Smooth muscle cell (in vitro differentiated cells): ENCODE measurements around the gene GDPD4. TPM values are rescaled to one million over a fixed set of nuclear protein-coding genes. Genes with fewer than 3 reads are reported as not detected.

Experiments
- DNase-seq: peaks from one replicate; lab custom pipeline; 2025; ENCODE audit not compliant: unreplicated experiment; lab: John Stamatoyannopoulos, UW
- H2AFZ ChIP-seq: fragments of 200-600 bp; sonication (generic); 2 replicates; pipeline ENCODE4 v1.6.0; 2016; ENCODE audit warnings: antibody characterized with exemption, low read depth, mild to moderate bottlenecking
- H3F3A ChIP-seq: fragments of 200-600 bp; sonication (generic); 2 replicates; pipeline ENCODE4 v1.6.0; 2017; ENCODE audit warnings: antibody characterized with exemption, low read depth
- H3K27ac ChIP-seq: fragments of 200-600 bp; sonication (generic); 2 replicates; pipeline ENCODE4 v1.5.1; 2016; ENCODE audit warnings: low read depth, mild to moderate bottlenecking
- H3K27me3 ChIP-seq: fragments of 200-600 bp; sonication (generic); 2 replicates; pipeline ENCODE4 v1.6.1; 2016; ENCODE audit warnings: low read depth, mild to moderate bottlenecking
- H3K36me3 ChIP-seq: fragments of 200-600 bp; sonication (generic); 2 replicates; pipeline ENCODE4 v1.5.1; 2016; ENCODE audit warnings: low read depth
- H3K4me1 ChIP-seq: fragments of 200-600 bp; sonication (generic); 2 replicates; pipeline ENCODE4 v1.5.1; 2016; ENCODE audit warnings: low read depth
- H3K4me2 ChIP-seq: fragments of 200-600 bp; sonication (generic); 2 replicates; pipeline ENCODE4 v1.6.0; 2016; ENCODE audit warnings: mild to moderate bottlenecking
- H3K4me3 ChIP-seq: fragments of 200-600 bp; sonication (generic); 2 replicates; pipeline ENCODE4 v1.5.1; 2016; ENCODE audit warnings: mild to moderate bottlenecking
- H3K79me2 ChIP-seq: fragments of 200-600 bp; sonication (generic); 2 replicates; pipeline ENCODE4 v1.6.0; 2016; ENCODE audit warnings: low read depth, mild to moderate bottlenecking
- H3K9ac ChIP-seq: fragments of 200-600 bp; sonication (generic); 2 replicates; pipeline ENCODE4 v1.6.0; 2016; ENCODE audit warnings: low read depth
- H3K9me3 ChIP-seq: fragments of 200-600 bp; sonication (generic); replicated peaks from 2 replicates; pipeline ENCODE4 v1.5.1; 2016; ENCODE audit warnings: low read depth
- H4K20me1 ChIP-seq: fragments of 200-600 bp; sonication (generic); 2 replicates; pipeline ENCODE4 v1.6.0; 2016; ENCODE audit warnings: low read depth
- CTCF ChIP-seq: fragments of 200-600 bp; sonication (generic); IDR thresholded peaks from 2 replicates; pipeline ENCODE4 v1.5.1; 2017; ENCODE audit warnings: borderline replicate concordance, mild to moderate bottlenecking, antibody characterized with exemption; ENCODE audit not compliant: insufficient read depth, poor library complexity, severe bottlenecking
- WGBS: methylation state at CpG from one replicate; pipeline ENCODE4 v1.1.7; 2016; ENCODE audit warnings: low lambda C conversion rate; 5-methylcytosine and 5-hydroxymethylcytosine counted together
- polyA plus RNA-seq: library from polyadenylated mRNA; unstranded; fragments of >200 nt; fragmentation: Nextera tagmentation; extraction: Ambion mirVana; gene quantifications from 2 replicates; pipeline ENCODE4 v1.2.1, GENCODE V29; 2016
- total RNA-seq: library from RNA; depleted of rRNA; stranded (reverse); fragments of >200 nt; gene quantifications from 2 replicates; pipeline ENCODE4 v1.2.3, GENCODE V29; 2014

The GDPD4 gene
- total and polyA plus RNA-seq, 2 experiments from 2014 or later = not detected

GRCh38 chr11:77196961-77197360 is 104.5 kb downstream of the GDPD4 start:
- Histone ChIP-seq H3K27me3 (no peaks in the 10 kb centered on the region), H4K20me1 (no peaks in the 10 kb centered on the region), H3K9ac (no peak overlapping the region), H2AFZ (no peak overlapping the region), H3K27ac (no peak overlapping the region), H3K4me2 (no peak overlapping the region), H3K36me3 (no peaks in the 10 kb centered on the region), H3K4me1 (no peaks in the 10 kb centered on the region), H3K9me3 (no peaks in the 10 kb centered on the region), H3K4me3 (no peak overlapping the region), H3K79me2 (no peaks in the 10 kb centered on the region), H3F3A (no peaks in the 10 kb centered on the region)
- WGBS = 86% methylated on average over 8 of the region's 8 CpGs
- no peak for TF ChIP-seq CTCF
- no peak for DNase-seq

GRCh38 chr11:77195071-77195755 is 106.3 kb downstream of the GDPD4 start:
- H3K9ac ChIP-seq = no peak overlapping the region
- TF ChIP-seq CTCF = no peak
- no peak overlapping the region for H3K4me3 ChIP-seq

GRCh38 chr11:77193911-77194830 is 107.3 kb downstream of the GDPD4 start:
- Histone ChIP-seq H3F3A (no peaks in the 10 kb centered on the region), H2AFZ (no peak overlapping the region), H3K4me1 (no peaks in the 10 kb centered on the region), H3K36me3 (no peaks in the 10 kb centered on the region), H3K79me2 (no peaks in the 10 kb centered on the region), H3K4me2 (no peak overlapping the region), H3K27me3 (no peaks in the 10 kb centered on the region), H3K9ac (no peak overlapping the region), H3K9me3 (no peaks in the 10 kb centered on the region), H4K20me1 (no peaks in the 10 kb centered on the region), H3K4me3 (no peak overlapping the region), H3K27ac (no peak overlapping the region)
- WGBS = 91% methylated on average over 15 of the region's 15 CpGs
- DNase-seq = no peak
- TF ChIP-seq CTCF = no peak

More at GRCh38 chr11:77195071-77195755, 106.3 kb downstream of the GDPD4 start:
- no peak for DNase-seq
- no peaks in the 10 kb centered on the region for H3K27me3 ChIP-seq
- no peaks in the 10 kb centered on the region for H4K20me1 ChIP-seq
- no peaks in the 10 kb centered on the region for H3K4me1 ChIP-seq
- no peaks in the 10 kb centered on the region for H3F3A ChIP-seq
- H3K36me3 ChIP-seq = no peaks in the 10 kb centered on the region
- no peak overlapping the region for H2AFZ ChIP-seq
- no peaks in the 10 kb centered on the region for H3K9me3 ChIP-seq
- no peaks in the 10 kb centered on the region for H3K79me2 ChIP-seq
- no peak overlapping the region for H3K4me2 ChIP-seq
- H3K27ac ChIP-seq = no peak overlapping the region
- WGBS = 90% methylated on average over 16 of the region's 16 CpGs
